DND-41 (cell line): ENCODE results near the gene VLDLR.
A peak's percentile ranks its signal among the peaks of the same experiment; 100 is the strongest.

Experiments
- ATAC-seq: fragments of 200-7000 bp; cut with Tn5 transposase; 3 replicates; pipeline ENCODE4 v1.9.1; 2021; ENCODE audit warnings: low read depth; ENCODE audit not compliant: insufficient read depth
- DNase-seq: peaks from one replicate; pipeline ENCODE4 v3.0.0-alpha.2; 2020
- H2AFZ ChIP-seq: 2 replicates; pipeline ENCODE4 v1.6.0; 2012; ENCODE audit warnings: low read depth, low read length
- H3K27ac ChIP-seq: 2 replicates; pipeline ENCODE4 v1.5.1; 2012; ENCODE audit warnings: low read length, inconsistent platforms
- H3K27me3 ChIP-seq: fragments of 200-600 bp; sonication (generic); 2 replicates; pipeline ENCODE4 v1.6.0; 2012; ENCODE audit warnings: low read length, mild to moderate bottlenecking, inconsistent platforms; ENCODE audit not compliant: insufficient read depth, poor library complexity
- H3K36me3 ChIP-seq: 2 replicates; pipeline ENCODE4 v1.5.1; 2012; ENCODE audit warnings: low read length, inconsistent platforms; ENCODE audit not compliant: insufficient read depth
- H3K4me1 ChIP-seq: 2 replicates; pipeline ENCODE4 v1.5.1; 2012; ENCODE audit warnings: mild to moderate bottlenecking, low read length; ENCODE audit not compliant: insufficient read depth
- H3K4me2 ChIP-seq: 2 replicates; pipeline ENCODE4 v1.6.0; 2012; ENCODE audit warnings: mild to moderate bottlenecking, moderate library complexity, low read length, inconsistent platforms; ENCODE audit not compliant: insufficient read depth
- H3K4me3 ChIP-seq, 2 experiments: fragments of 200-600 bp in 1 of 2; shearing (Covaris generic) in 1 of 2; 2 replicates each; pipeline ENCODE4 v1.5.1; 2012 to 2016; ENCODE audit warnings: inconsistent platforms in 2 of 2, low read length in 2 of 2, mild to moderate bottlenecking in 2 of 2, low read depth in 1 of 2, moderate library complexity in 1 of 2
- H3K79me2 ChIP-seq: 2 replicates; pipeline ENCODE4 v1.6.0; 2012; ENCODE audit warnings: low read length, inconsistent platforms; ENCODE audit not compliant: insufficient read depth
- H3K9ac ChIP-seq: 2 replicates; pipeline ENCODE4 v1.6.0; 2012; ENCODE audit warnings: low read depth, mild to moderate bottlenecking, inconsistent platforms, low read length, moderate library complexity
- H3K9me3 ChIP-seq: 2 replicates; pipeline ENCODE4 v1.5.1; 2012; ENCODE audit warnings: low read length, moderate library complexity, mild to moderate bottlenecking, inconsistent platforms; ENCODE audit not compliant: insufficient read depth, severe bottlenecking
- H4K20me1 ChIP-seq: 2 replicates; pipeline ENCODE4 v1.6.0; 2012; ENCODE audit warnings: low read length; ENCODE audit not compliant: insufficient read depth
- CTCF ChIP-seq: IDR thresholded peaks from 2 replicates; pipeline ENCODE4 v1.5.1; 2012; ENCODE audit warnings: borderline replicate concordance, low read length, moderate library complexity, mild to moderate bottlenecking; ENCODE audit not compliant: poor library complexity, severe bottlenecking; ENCODE audit errors: extremely low read depth
- EZH2 ChIP-seq: IDR thresholded peaks from 3 replicates; pipeline ENCODE4 v1.6.1; 2012; ENCODE audit warnings: borderline replicate concordance, low read depth, mild to moderate bottlenecking, moderate library complexity, low read length, inconsistent platforms; ENCODE audit not compliant: severe bottlenecking

Gene VLDLR

GRCh38 chr9:2621722-2622460 is at the start of gene VLDLR:
TSS of gene VLDLR (plus strand) at chr9:2621787. CDS start at chr9:2622190, 403 bp downstream.
- no peaks in the 10 kb centered on the region for H3K27me3 ChIP-seq
- H3K4me3 ChIP-seq = peak within 1 kb of the TSS; percentile 76 to 93
- no peaks in the 10 kb centered on the region for H3K9me3 ChIP-seq
- peak; percentile 79 for DNase-seq
- peaks cover 43% of the 10 kb centered on the region for H4K20me1 ChIP-seq
- H3K79me2 ChIP-seq = peaks cover 49% of the 10 kb centered on the region
- H2AFZ ChIP-seq = peak within 1 kb of the TSS; percentile 83
- ATAC-seq = peak; percentile 55
- H3K9ac ChIP-seq = peak within 1 kb of the TSS; percentile 88
- peaks cover 49% of the 10 kb centered on the region for H3K4me1 ChIP-seq
- peak within 1 kb of the TSS; percentile 90 for H3K27ac ChIP-seq
- H3K36me3 ChIP-seq = peaks cover 10% of the 10 kb centered on the region
- H3K4me2 ChIP-seq = peak within 1 kb of the TSS; percentile 85
- TF ChIP-seq CTCF = peak; percentile 31
- TF ChIP-seq EZH2 = no peak

GRCh38 chr9:2574203-2574602 is 47.4 kb upstream of the VLDLR start:
- Histone ChIP-seq H3K27me3 (no peaks in the 10 kb centered on the region), H3K27ac (no peak overlapping the region), H3K9ac (no peak overlapping the region), H4K20me1 (no peaks in the 10 kb centered on the region), H3K4me3 (no peak overlapping the region), H3K9me3 (no peaks in the 10 kb centered on the region), H3K4me2 (no peak overlapping the region), H3K4me1 (no peaks in the 10 kb centered on the region), H3K36me3 (no peaks in the 10 kb centered on the region), H2AFZ (no peak overlapping the region), H3K79me2 (no peaks in the 10 kb centered on the region)
- DNase-seq = no peak
- TF ChIP-seq CTCF = no peak
- TF ChIP-seq EZH2 = no peak
- ATAC-seq = no peak

- DNase-seq = no peak
- TF ChIP-seq EZH2 (no peak), CTCF (no peak)
- Histone ChIP-seq H3K4me1 (no peaks in the 10 kb centered on the region), H3K36me3 (no peaks in the 10 kb centered on the region), H3K4me3 (no peak overlapping the region), H3K79me2 (no peaks in the 10 kb centered on the region), H3K9me3 (no peaks in the 10 kb centered on the region), H4K20me1 (no peaks in the 10 kb centered on the region), H3K4me2 (no peak overlapping the region), H3K27ac (no peak overlapping the region), H2AFZ (no peak overlapping the region), H3K9ac (no peak overlapping the region), H3K27me3 (no peaks in the 10 kb centered on the region)
- no peak for ATAC-seq
Observed at GRCh38 chr9:2576631-2577030, 45.0 kb upstream of the VLDLR start.
